C4-2B (cell line): ENCODE data around the gene CUEDC1.

Experiments used
- H3K27ac ChIP-seq: fragments of 450-650 bp; 2 replicates; pipeline ENCODE4 v1.5.1; 2017
- ZFX ChIP-seq: fragments of 450-650 bp; IDR thresholded peaks from 2 replicates; pipeline ENCODE4 v1.6.1; 2017
- TF ChIP-seq, protein P1 (sequence below): fragments of 450-650 bp; conservative IDR thresholded peaks from 2 replicates; pipeline ENCODE4 v1.5.1; 2017; ENCODE audit warnings: mild to moderate bottlenecking

Gene CUEDC1

DNA sequence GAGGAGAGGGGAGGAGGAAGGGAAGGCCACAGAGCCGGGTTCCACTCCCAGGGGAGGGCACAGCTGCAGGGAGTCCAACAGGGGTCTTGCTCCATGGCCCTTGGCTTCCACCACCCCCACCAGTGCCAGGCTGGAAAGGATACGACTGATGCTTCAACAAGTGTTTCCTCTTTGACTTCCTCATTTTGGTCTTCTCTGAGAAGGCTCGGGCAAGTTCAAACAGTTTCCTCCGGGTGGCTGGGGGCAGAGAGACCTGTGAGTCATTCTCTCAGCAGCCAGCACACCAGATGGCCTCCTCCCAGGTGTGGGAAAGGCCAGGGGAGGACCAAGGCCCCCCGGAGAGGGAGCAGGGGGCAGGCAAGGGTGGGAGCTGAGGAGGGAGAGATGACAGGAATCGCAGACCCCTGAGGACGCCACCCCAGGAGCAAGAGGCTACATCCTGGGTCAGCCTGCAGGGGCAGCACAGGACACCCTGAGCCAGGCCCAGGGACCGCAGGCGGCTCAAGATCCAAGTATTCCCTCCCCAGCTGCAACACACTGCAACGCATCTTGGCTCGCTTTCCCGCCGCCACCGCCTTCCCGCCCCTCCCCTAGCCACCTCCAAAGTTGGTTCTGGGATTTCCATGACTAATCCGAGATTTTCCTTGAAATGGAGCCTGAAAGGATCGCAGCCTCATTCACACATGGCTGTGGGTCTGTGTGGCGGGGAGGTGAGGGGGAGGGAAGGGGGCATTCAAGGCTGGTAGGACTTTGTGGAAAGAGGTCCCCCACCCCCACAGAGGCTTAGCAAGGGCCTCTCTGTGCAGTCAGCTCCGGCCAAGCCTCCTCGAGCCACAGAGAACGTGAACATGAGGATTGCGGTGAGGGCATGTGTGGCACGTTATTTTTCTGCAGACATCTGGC, 87.0 kb downstream of the CUEDC1 start:
- TF ChIP-seq ZFX: no peak
- TF ChIP-seq, protein P1, sequence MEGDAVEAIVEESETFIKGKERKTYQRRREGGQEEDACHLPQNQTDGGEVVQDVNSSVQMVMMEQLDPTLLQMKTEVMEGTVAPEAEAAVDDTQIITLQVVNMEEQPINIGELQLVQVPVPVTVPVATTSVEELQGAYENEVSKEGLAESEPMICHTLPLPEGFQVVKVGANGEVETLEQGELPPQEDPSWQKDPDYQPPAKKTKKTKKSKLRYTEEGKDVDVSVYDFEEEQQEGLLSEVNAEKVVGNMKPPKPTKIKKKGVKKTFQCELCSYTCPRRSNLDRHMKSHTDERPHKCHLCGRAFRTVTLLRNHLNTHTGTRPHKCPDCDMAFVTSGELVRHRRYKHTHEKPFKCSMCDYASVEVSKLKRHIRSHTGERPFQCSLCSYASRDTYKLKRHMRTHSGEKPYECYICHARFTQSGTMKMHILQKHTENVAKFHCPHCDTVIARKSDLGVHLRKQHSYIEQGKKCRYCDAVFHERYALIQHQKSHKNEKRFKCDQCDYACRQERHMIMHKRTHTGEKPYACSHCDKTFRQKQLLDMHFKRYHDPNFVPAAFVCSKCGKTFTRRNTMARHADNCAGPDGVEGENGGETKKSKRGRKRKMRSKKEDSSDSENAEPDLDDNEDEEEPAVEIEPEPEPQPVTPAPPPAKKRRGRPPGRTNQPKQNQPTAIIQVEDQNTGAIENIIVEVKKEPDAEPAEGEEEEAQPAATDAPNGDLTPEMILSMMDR: no peak

DNA sequence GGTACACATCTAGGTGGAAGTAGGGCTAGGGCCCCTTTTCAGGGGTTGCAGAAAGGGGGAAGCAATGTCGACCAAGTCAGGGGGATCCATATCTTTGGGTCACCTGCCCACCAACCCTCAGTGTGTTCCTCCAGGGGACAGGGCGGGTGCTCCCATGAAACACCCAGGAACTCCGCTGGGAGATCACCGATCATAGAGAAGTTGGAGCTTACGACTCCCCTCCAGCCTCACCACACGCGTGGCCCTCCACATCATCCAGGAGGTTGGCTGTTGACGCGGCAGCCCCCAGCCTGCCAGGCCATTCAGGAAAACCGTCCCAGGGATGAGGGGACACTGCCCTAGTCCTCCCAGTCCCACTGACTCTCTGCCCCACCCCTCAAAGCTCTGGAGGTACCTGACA, 88.1 kb downstream of the CUEDC1 start:
- no peak overlapping the region for H3K27ac ChIP-seq
- TF ChIP-seq, protein P1: no peak
- no peak for TF ChIP-seq ZFX

More for the DNA sequence above, 87.0 kb downstream of the CUEDC1 start:
- no peak overlapping the region for H3K27ac ChIP-seq

DNA sequence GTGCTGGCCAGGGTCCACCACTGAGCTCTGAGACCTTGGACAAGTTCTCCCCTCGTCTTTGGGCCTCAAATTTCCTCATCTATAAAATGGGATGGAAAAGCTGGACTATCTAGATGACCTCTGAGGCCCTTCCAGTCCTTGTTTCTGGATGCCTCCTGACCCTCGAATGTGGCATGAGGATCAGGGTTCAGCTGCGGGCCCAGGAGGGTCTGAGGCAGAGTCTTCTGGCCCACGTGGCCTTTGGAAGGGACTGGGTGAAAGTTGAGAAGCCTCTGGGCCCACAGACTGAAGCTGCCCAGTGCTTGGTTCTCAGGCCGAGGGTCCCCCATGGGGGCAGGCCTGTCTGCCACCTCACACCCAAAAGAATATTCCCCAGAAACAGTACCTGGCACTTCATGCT, 88.5 kb downstream of the CUEDC1 start:
- no peak overlapping the region for H3K27ac ChIP-seq
- TF ChIP-seq ZFX: no peak
- TF ChIP-seq, protein P1: no peak

DNA sequence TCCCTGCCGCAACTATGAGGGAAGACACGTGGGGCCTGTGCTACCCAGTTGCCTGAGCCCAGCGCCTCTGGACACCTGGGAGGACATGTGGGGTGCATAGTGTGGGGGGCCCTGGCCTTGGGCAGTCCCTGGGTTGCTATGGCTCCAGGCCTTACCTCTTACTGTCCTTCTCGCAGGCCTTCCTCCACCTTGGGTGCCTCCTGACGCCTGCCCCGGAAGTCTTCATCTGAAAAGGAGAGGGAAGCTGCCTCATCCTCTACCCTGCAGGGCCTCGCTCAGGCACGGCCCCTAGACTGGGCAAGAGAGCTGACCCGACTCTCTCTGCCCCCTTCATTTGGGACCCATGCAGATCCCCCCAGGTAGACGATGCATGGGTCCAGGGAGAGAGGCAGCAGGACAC, 88.9 kb downstream of the CUEDC1 start:
- no peak overlapping the region for H3K27ac ChIP-seq
- no peak for TF ChIP-seq ZFX
- TF ChIP-seq, protein P1: no peak

DNA sequence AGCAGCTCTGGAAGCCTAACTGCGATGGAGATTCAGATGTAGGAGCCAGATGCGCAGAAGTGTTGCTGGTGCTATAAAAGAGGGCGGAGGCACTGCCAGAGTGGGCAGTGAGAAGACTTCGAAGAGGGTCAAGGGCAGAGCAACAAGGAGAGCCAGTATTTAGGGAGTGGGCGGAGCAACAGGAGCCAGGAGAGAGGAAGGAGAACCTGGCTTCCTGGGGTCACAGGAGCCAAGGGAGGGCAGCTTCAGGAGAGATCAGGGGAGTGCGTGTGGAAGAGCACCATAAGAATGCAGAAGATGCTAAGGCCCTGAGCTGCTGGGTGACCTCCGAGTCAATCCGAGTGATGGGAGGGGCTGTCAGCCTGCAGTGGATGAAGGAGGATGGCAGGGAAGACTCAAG, 90.9 kb downstream of the CUEDC1 start:
- no peak overlapping the region for H3K27ac ChIP-seq

DNA sequence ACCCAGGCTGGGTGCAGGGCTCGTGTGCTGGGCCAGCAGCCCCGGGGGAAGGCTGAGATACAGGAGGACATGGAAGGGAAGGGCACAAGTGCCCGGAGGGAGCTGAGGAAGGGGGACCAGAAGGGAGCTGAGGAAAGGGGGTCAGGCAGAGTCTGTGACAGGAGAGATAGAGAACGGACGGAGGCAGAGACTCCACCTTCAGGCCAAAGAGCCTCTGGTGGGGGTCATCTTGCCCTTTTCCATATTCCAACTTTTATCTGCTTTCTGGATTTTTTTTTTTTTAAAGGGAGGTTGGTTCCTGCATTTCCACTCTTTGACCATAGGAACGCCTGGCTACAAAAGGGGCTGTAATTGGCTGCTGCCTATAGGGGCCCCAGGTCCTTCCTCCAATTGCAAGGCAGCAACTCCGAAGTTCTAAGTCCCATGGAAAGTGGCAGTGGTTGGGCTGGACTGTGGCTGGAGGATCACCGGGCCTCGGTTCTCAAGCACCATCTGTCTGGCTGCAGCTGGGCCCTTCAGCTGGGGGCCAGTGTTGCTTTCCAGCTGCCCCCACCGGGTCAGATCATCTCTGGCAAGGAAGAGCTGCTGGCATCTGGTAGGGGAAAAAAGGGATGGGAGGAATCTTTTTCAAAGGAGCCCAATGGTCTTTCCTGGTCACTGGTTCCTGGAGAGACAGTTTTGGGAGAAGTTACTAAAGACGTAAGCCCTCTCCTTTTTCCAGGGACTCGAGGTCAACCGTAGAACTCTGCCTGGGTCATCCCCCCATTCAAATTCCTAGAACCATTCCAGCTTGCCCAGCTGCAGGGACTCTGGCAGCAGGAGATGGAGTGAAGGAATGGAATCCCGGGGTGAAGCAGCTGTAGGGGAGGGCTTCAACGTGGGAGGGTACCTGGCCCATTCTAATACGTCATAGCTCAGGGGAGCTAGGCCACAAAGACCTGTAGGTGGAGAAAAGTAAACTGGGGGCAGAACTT, 92.2 kb downstream of the CUEDC1 start:
- no peak for TF ChIP-seq ZFX
- TF ChIP-seq, protein P1: no peak
- no peak overlapping the region for H3K27ac ChIP-seq

More for the DNA sequence above, 90.9 kb downstream of the CUEDC1 start:
- TF ChIP-seq ZFX: no peak
- TF ChIP-seq, protein P1: no peak
